WTC11 (cell line): ENCODE measurements around the gene PDLIM1. TPM values are rescaled to one million over a fixed set of nuclear protein-coding genes. Genes with fewer than 3 reads are reported as not detected.

Experiments
- ATAC-seq: fragments of 200-7000 bp; cut with Tn5 transposase; 2 replicates; pipeline ENCODE4 v1.10.0; 2021; ENCODE audit warnings: mild to moderate bottlenecking, moderate library complexity
- CTCF ChIA-PET: fragments of 300-600 bp; sonication (Branson Sonifier 250); formaldehyde crosslinking; loops from one replicate; lab custom pipeline; 2021; ENCODE audit warnings: antibody characterized with exemption; lab: Charles Lee
- POLR2A ChIA-PET: fragments of 350-600 bp; sonication (Branson Sonifier 250); formaldehyde crosslinking; loops from one replicate; lab custom pipeline; 2021; ENCODE audit warnings: antibody characterized with exemption; lab: Charles Lee
- DNase-seq: peaks from one replicate; pipeline ENCODE4 v3.0.0; 2021; ENCODE audit warnings: low spot score
- H3K27ac Mint-ChIP-seq: 2 replicates; pipeline ENCODE4 v1.8.0; 2021; ENCODE audit warnings: mixed read lengths
- H3K27me3 Mint-ChIP-seq: 2 replicates; pipeline ENCODE4 v1.8.0; 2021; ENCODE audit warnings: low read depth, mild to moderate bottlenecking, moderate library complexity, mixed read lengths
- H3K36me3 Mint-ChIP-seq: 2 replicates; pipeline ENCODE4 v1.8.0; 2021; ENCODE audit warnings: mixed read lengths
- H3K4me1 Mint-ChIP-seq: 2 replicates; pipeline ENCODE4 v1.8.0; 2022; ENCODE audit warnings: mixed read lengths
- H3K4me3 Mint-ChIP-seq: 2 replicates; pipeline ENCODE4 v1.8.0; 2021; ENCODE audit warnings: mild to moderate bottlenecking, moderate library complexity, mixed read lengths
- H3K9me3 Mint-ChIP-seq: 2 replicates; pipeline ENCODE4 v1.8.0; 2021; ENCODE audit warnings: mixed read lengths
- GABPB1 ChIP-seq: sonication (generic); formaldehyde crosslinking; IDR thresholded peaks from 2 replicates; pipeline ENCODE4 v1.8.1; 2023; ENCODE audit warnings: mild to moderate bottlenecking, missing genetic modification reagents
- GRHL2 ChIP-seq: fragments of 250-450 bp; sonication (Bioruptor Pico); IDR thresholded peaks from 2 replicates; pipeline ENCODE4 v1.8.0; 2022; ENCODE audit warnings: mild to moderate bottlenecking, moderate library complexity; ENCODE audit not compliant: insufficient replicate concordance, severe bottlenecking
- IRF2 ChIP-seq: sonication (generic); formaldehyde crosslinking; IDR thresholded peaks from 2 replicates; pipeline ENCODE4 v1.8.0; 2022; ENCODE audit warnings: low read depth, missing genetic modification reagents, borderline replicate concordance
- MYBL2 ChIP-seq: sonication (generic); formaldehyde crosslinking; IDR thresholded peaks from 2 replicates; pipeline ENCODE4 v1.8.1; 2023; ENCODE audit warnings: mild to moderate bottlenecking, moderate library complexity, missing genetic modification reagents
- PRRX2 ChIP-seq: fragments of 250-450 bp; sonication (Bioruptor Pico); IDR thresholded peaks from 2 replicates; pipeline ENCODE4 v1.8.0; 2021; ENCODE audit warnings: mild to moderate bottlenecking
- SP1 ChIP-seq: sonication (generic); formaldehyde crosslinking; conservative IDR thresholded peaks from 2 replicates; pipeline ENCODE4 v1.8.1; 2022; ENCODE audit warnings: missing genetic modification reagents
- ZNF121 ChIP-seq: sonication (generic); formaldehyde crosslinking; IDR thresholded peaks from 2 replicates; pipeline ENCODE4 v1.8.0; 2023; ENCODE audit warnings: missing genetic modification reagents
- ZNF317 ChIP-seq: sonication (generic); formaldehyde crosslinking; IDR thresholded peaks from 2 replicates; pipeline ENCODE4 v1.8.1; 2023; ENCODE audit warnings: low read depth, mild to moderate bottlenecking, moderate library complexity, missing genetic modification reagents, borderline replicate concordance
- total RNA-seq: library from RNA; stranded (reverse); gene quantifications from 3 replicates; pipeline ENCODE4 v1.2.3, GENCODE V29; 2021
- TF ChIP-seq, protein P1 (sequence below): fragments of 250-450 bp; sonication (Bioruptor Pico); IDR thresholded peaks from 2 replicates; pipeline ENCODE4 v1.9.0; 2021; ENCODE audit warnings: mild to moderate bottlenecking
- TF ChIP-seq, protein P2 (sequence below): sonication (generic); formaldehyde crosslinking; IDR thresholded peaks from 2 replicates; pipeline ENCODE4 v1.8.1; 2023; ENCODE audit warnings: mild to moderate bottlenecking, moderate library complexity, missing genetic modification reagents
- TF ChIP-seq, protein P3 (sequence below): sonication (generic); formaldehyde crosslinking; IDR thresholded peaks from 2 replicates; pipeline ENCODE4 v1.8.1; 2023; ENCODE audit warnings: mild to moderate bottlenecking, missing genetic modification reagents, moderate library complexity
- TF ChIP-seq, protein P4 (sequence below): sonication (generic); formaldehyde crosslinking; IDR thresholded peaks from 2 replicates; pipeline ENCODE4 v1.8.1; 2023; ENCODE audit warnings: mild to moderate bottlenecking, missing genetic modification reagents
- TF ChIP-seq, protein P5 (sequence below): sonication (generic); formaldehyde crosslinking; IDR thresholded peaks from 2 replicates; pipeline ENCODE4 v1.8.0; 2022; ENCODE audit warnings: mild to moderate bottlenecking, missing genetic modification reagents
- TF ChIP-seq, protein P6 (sequence below): fragments of 250-450 bp; sonication (Bioruptor Pico); IDR thresholded peaks from 2 replicates; pipeline ENCODE4 v1.8.0; 2021; ENCODE audit warnings: mild to moderate bottlenecking
- TF ChIP-seq, protein P7 (sequence below): sonication (generic); formaldehyde crosslinking; IDR thresholded peaks from 2 replicates; pipeline ENCODE4 v1.8.1; 2022; ENCODE audit warnings: mild to moderate bottlenecking, missing genetic modification reagents, moderate library complexity, borderline replicate concordance
- TF ChIP-seq, protein P8 (sequence below): sonication (generic); formaldehyde crosslinking; IDR thresholded peaks from 2 replicates; pipeline ENCODE4 v1.8.1; 2023; ENCODE audit warnings: mild to moderate bottlenecking, missing genetic modification reagents, borderline replicate concordance

PDLIM1 gene
- total RNA-seq, 1 experiment from 2014 or later = 223 TPM

DNA sequence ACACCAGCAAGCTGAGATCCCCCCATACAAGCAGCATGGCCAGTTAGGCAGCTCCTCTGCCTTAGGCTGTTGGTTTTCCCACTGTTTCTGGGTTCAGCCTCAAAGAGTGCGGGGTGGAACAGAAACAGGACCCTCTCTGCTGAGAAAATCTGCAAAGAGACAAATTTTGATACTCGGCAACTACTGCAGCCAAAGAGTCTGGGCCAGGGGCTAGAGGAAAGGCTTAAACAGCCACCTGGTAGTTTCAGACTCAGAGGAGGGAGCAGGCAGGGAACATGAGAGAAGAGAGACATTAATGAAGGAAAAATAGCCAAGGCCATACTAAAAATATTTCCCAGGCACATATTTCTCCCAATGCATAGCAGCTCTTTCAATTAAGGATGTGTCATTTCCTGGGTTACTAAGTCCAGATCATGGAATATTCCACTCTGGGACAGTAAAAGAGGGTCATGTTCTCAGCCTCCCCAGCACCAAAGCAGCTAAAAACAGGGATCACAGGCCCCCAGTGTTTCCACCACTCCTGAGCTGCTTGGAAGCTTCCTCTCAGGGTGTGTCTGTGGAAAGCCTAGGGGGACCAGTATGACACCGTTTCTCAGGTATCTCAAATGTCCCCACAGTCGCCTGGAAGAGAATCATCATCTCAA is 29.8 kb downstream of the PDLIM1 start:
- Mint-ChIP-seq H3K27me3 (no peaks in the 10 kb centered on the region), H3K27ac (peak overlapping the region; percentile 73; the same call in 1 of the 2 replicates), H3K9me3 (peaks cover 18% of the 10 kb centered on the region), H3K4me3 (no peak overlapping the region), H3K36me3 (peaks cover 73% of the 10 kb centered on the region), H3K4me1 (peaks cover 53% of the 10 kb centered on the region)
- ATAC-seq (no peak), DNase-seq (no peak)
- TF ChIP-seq GRHL2 (CRISPR knock-in tag) = no peak
- TF ChIP-seq, protein P1, sequence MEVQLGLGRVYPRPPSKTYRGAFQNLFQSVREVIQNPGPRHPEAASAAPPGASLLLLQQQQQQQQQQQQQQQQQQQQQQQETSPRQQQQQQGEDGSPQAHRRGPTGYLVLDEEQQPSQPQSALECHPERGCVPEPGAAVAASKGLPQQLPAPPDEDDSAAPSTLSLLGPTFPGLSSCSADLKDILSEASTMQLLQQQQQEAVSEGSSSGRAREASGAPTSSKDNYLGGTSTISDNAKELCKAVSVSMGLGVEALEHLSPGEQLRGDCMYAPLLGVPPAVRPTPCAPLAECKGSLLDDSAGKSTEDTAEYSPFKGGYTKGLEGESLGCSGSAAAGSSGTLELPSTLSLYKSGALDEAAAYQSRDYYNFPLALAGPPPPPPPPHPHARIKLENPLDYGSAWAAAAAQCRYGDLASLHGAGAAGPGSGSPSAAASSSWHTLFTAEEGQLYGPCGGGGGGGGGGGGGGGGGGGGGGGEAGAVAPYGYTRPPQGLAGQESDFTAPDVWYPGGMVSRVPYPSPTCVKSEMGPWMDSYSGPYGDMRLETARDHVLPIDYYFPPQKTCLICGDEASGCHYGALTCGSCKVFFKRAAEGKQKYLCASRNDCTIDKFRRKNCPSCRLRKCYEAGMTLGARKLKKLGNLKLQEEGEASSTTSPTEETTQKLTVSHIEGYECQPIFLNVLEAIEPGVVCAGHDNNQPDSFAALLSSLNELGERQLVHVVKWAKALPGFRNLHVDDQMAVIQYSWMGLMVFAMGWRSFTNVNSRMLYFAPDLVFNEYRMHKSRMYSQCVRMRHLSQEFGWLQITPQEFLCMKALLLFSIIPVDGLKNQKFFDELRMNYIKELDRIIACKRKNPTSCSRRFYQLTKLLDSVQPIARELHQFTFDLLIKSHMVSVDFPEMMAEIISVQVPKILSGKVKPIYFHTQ (CRISPR knock-in tag) = no peak
- TF ChIP-seq, protein P2, sequence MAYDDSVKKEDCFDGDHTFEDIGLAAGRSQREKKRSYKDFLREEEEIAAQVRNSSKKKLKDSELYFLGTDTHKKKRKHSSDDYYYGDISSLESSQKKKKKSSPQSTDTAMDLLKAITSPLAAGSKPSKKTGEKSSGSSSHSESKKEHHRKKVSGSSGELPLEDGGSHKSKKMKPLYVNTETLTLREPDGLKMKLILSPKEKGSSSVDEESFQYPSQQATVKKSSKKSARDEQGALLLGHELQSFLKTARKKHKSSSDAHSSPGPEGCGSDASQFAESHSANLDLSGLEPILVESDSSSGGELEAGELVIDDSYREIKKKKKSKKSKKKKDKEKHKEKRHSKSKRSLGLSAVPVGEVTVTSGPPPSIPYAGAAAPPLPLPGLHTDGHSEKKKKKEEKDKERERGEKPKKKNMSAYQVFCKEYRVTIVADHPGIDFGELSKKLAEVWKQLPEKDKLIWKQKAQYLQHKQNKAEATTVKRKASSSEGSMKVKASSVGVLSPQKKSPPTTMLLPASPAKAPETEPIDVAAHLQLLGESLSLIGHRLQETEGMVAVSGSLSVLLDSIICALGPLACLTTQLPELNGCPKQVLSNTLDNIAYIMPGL (CRISPR knock-in tag) = no peak
- no peak for TF ChIP-seq GABPB1 (CRISPR knock-in tag)
- TF ChIP-seq PRRX2 (CRISPR knock-in tag) = no peak
- no peak for TF ChIP-seq ZNF317 (CRISPR knock-in tag)
- ChIA-PET CTCF (interaction anchor here (1.1 kb wide), 1 partner anchor 15 kb away, joined by 3 read pairs; no protein-coding TSS in a partner anchor), POLR2A (no interaction called here)

DNA sequence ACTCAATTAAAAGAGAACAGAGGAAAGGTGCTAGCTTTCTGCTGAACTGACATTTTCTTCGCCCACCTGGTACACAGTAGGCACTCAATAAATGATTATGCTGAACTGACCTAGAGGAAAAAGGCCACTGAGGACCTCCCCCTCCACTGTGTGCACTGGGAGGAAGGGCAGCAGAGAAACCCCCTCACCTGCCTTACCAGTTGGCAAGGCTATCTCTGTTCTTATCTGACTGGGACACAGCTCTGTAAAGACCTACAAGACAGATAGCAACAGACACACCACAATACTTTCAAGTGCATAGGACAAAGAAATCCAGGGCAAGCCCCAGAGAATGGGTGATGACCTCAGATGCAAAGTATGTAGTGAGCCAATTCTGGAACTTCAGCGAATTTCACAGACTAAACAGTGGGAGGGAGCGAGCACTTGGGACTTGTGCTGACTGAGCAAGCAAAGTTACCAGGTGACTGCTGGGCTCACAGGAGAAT is 30.4 kb downstream of the PDLIM1 start:
- no peak for ATAC-seq
- peaks cover 75% of the 10 kb centered on the region for H3K36me3 Mint-ChIP-seq
- peaks cover 18% of the 10 kb centered on the region for H3K9me3 Mint-ChIP-seq
- ChIA-PET CTCF (interaction anchor here (1.1 to 1.6 kb wide), 2 partner anchors 14 to 17 kb away, joined by 3 to 10 read pairs; no protein-coding TSS in a partner anchor), POLR2A (no interaction called here)
- H3K4me3 Mint-ChIP-seq = no peak overlapping the region
- peaks cover 52% of the 10 kb centered on the region for H3K4me1 Mint-ChIP-seq
- no peak for DNase-seq
- H3K27me3 Mint-ChIP-seq = no peaks in the 10 kb centered on the region
- peak overlapping the region; percentile 58; the same call in 1 of the 2 replicates for H3K27ac Mint-ChIP-seq
- TF ChIP-seq MYBL2 (CRISPR knock-in tag) (no peak), IRF2 (CRISPR knock-in tag) (no peak), GABPB1 (CRISPR knock-in tag) (no peak), SP1 (CRISPR knock-in tag) (no peak), ZNF121 (CRISPR knock-in tag) (no peak)
- TF ChIP-seq, protein P3, sequence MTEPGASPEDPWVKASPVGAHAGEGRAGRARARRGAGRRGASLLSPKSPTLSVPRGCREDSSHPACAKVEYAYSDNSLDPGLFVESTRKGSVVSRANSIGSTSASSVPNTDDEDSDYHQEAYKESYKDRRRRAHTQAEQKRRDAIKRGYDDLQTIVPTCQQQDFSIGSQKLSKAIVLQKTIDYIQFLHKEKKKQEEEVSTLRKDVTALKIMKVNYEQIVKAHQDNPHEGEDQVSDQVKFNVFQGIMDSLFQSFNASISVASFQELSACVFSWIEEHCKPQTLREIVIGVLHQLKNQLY (CRISPR knock-in tag) = no peak
- TF ChIP-seq, protein P4, sequence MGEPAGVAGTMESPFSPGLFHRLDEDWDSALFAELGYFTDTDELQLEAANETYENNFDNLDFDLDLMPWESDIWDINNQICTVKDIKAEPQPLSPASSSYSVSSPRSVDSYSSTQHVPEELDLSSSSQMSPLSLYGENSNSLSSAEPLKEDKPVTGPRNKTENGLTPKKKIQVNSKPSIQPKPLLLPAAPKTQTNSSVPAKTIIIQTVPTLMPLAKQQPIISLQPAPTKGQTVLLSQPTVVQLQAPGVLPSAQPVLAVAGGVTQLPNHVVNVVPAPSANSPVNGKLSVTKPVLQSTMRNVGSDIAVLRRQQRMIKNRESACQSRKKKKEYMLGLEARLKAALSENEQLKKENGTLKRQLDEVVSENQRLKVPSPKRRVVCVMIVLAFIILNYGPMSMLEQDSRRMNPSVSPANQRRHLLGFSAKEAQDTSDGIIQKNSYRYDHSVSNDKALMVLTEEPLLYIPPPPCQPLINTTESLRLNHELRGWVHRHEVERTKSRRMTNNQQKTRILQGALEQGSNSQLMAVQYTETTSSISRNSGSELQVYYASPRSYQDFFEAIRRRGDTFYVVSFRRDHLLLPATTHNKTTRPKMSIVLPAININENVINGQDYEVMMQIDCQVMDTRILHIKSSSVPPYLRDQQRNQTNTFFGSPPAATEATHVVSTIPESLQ (CRISPR knock-in tag) = no peak
- TF ChIP-seq, protein P5, sequence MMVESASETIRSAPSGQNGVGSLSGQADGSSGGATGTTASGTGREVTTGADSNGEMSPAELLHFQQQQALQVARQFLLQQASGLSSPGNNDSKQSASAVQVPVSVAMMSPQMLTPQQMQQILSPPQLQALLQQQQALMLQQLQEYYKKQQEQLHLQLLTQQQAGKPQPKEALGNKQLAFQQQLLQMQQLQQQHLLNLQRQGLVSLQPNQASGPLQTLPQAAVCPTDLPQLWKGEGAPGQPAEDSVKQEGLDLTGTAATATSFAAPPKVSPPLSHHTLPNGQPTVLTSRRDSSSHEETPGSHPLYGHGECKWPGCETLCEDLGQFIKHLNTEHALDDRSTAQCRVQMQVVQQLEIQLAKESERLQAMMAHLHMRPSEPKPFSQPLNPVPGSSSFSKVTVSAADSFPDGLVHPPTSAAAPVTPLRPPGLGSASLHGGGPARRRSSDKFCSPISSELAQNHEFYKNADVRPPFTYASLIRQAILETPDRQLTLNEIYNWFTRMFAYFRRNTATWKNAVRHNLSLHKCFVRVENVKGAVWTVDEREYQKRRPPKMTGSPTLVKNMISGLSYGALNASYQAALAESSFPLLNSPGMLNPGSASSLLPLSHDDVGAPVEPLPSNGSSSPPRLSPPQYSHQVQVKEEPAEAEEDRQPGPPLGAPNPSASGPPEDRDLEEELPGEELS (CRISPR knock-in tag) = no peak
- TF ChIP-seq, protein P6, sequence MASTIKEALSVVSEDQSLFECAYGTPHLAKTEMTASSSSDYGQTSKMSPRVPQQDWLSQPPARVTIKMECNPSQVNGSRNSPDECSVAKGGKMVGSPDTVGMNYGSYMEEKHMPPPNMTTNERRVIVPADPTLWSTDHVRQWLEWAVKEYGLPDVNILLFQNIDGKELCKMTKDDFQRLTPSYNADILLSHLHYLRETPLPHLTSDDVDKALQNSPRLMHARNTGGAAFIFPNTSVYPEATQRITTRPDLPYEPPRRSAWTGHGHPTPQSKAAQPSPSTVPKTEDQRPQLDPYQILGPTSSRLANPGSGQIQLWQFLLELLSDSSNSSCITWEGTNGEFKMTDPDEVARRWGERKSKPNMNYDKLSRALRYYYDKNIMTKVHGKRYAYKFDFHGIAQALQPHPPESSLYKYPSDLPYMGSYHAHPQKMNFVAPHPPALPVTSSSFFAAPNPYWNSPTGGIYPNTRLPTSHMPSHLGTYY (CRISPR knock-in tag) = no peak
- TF ChIP-seq, protein P7, sequence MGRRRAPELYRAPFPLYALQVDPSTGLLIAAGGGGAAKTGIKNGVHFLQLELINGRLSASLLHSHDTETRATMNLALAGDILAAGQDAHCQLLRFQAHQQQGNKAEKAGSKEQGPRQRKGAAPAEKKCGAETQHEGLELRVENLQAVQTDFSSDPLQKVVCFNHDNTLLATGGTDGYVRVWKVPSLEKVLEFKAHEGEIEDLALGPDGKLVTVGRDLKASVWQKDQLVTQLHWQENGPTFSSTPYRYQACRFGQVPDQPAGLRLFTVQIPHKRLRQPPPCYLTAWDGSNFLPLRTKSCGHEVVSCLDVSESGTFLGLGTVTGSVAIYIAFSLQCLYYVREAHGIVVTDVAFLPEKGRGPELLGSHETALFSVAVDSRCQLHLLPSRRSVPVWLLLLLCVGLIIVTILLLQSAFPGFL (CRISPR knock-in tag) = no peak
- TF ChIP-seq, protein P8, sequence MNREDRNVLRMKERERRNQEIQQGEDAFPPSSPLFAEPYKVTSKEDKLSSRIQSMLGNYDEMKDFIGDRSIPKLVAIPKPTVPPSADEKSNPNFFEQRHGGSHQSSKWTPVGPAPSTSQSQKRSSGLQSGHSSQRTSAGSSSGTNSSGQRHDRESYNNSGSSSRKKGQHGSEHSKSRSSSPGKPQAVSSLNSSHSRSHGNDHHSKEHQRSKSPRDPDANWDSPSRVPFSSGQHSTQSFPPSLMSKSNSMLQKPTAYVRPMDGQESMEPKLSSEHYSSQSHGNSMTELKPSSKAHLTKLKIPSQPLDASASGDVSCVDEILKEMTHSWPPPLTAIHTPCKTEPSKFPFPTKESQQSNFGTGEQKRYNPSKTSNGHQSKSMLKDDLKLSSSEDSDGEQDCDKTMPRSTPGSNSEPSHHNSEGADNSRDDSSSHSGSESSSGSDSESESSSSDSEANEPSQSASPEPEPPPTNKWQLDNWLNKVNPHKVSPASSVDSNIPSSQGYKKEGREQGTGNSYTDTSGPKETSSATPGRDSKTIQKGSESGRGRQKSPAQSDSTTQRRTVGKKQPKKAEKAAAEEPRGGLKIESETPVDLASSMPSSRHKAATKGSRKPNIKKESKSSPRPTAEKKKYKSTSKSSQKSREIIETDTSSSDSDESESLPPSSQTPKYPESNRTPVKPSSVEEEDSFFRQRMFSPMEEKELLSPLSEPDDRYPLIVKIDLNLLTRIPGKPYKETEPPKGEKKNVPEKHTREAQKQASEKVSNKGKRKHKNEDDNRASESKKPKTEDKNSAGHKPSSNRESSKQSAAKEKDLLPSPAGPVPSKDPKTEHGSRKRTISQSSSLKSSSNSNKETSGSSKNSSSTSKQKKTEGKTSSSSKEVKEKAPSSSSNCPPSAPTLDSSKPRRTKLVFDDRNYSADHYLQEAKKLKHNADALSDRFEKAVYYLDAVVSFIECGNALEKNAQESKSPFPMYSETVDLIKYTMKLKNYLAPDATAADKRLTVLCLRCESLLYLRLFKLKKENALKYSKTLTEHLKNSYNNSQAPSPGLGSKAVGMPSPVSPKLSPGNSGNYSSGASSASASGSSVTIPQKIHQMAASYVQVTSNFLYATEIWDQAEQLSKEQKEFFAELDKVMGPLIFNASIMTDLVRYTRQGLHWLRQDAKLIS (CRISPR knock-in tag) = no peak
